ENCODE data around the gene OR52N4.

- TF ChIP-seq CTCF (IDR thresholded peaks at IDR 0.05) (no peak), POLR2A (IDR thresholded peaks at IDR 0.05) (no peak)
These were observed 4.2 kb upstream of the OR52N4 start for GRCh38 chr11:5749836-5750235.

All from ovary (tissue), 3 donors.